GM19397 (cell line): ENCODE results near the gene ROCK2.

Experiments
- ATAC-seq: cut with Tn5 transposase; IDR thresholded peaks from one replicate; pipeline ENCODE4 v1.9.1; 2021; ENCODE audit warnings: mild to moderate bottlenecking, moderate library complexity; ENCODE audit not compliant: unreplicated experiment

ROCK2 gene

GRCh38 chr2:11344342-11344955 is at the start of gene ROCK2:
Gene ROCK2 (minus strand): TSS chr2:11344636. CDS start chr2:11344136, 500 bp downstream.
- peak; percentile 74 for ATAC-seq

DNA sequence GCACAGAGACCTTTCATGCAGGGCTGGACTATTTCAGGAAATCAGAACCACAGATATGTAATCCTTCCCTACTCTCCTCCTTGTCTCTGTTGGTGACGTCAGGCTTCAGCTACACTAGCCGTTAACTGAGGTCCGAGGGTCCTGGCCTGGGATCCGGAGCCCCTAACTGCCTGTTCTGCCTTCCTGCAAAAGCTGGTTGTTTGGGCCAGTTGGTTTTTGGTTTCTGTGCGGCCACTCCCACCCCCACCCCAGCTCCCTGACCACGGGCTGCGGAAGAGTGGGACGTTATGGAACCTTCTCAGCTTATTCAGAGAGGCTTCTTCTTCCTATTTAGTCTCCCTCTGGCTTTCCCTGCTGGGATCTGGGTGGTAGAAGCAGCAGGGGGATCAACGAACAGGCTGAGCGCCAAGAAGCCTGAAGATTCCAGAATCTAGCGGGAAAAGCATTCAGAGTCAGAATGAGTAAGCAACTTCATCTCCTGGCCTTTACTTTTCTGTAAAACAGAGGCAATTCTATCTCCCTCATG is 49.3 kb upstream of the ROCK2 start:
- ATAC-seq = no peak

DNA sequence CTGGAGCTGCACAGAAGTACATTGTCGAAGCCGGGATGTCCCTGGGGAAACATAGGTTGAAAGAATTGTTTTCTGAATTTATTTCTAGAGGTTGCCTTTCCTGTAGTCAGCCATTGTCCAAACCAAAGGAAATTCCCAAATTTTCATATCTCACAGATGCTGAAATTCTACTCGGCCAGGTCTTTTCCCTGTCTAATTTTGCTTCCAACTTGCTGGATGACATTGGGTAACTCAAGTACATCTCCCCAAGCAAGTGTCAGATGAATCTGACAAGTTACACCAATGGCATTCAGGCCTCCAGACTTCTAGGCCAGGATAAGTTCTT is 47.5 kb upstream of the ROCK2 start:
- no peak for ATAC-seq

- no peak for ATAC-seq
These were observed 45.9 kb upstream of the ROCK2 start for GRCh38 chr2:11390399-11390658.

DNA sequence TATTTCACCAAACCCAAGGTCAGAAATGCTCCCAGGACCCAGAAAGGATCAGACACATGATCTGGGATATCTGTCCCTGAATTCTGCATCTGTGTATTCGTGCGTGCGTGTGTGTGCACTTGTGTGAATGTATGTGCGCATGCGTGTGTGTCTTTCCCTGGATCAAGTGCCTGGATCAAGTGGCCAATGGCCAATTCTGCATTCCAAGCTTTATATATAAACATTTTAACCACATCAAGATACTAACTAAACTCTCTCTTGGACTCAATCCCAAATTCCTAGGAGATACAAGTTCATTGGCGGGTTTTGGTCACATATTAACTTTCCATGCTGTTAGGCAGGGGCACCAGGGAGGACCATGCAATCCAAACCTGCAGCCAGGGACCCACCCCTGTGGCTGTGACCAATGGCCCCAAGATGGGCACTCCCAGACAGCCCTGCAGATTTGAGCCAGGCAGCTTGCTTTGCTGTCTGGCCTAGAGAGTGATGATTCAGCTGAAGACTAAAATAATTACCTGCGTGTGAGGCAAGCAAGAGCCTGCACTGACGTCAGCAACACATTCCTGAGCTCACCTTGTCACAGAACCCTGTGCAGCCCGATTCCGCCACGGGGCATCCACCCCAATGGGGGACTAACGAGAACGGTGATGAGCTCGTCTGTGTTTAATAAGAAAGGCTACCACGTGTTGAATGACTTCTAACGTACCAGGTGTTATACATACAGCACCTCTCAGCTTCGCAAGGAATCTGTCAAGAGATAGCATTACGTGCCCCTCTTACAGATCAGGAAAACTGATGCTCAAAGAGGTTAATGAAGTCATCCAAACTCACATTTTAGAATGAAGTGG is 45.3 kb upstream of the ROCK2 start:
- ATAC-seq = no peak

GRCh38 chr2:11389052-11389420 is 44.6 kb upstream of the ROCK2 start:
- ATAC-seq = no peak

DNA sequence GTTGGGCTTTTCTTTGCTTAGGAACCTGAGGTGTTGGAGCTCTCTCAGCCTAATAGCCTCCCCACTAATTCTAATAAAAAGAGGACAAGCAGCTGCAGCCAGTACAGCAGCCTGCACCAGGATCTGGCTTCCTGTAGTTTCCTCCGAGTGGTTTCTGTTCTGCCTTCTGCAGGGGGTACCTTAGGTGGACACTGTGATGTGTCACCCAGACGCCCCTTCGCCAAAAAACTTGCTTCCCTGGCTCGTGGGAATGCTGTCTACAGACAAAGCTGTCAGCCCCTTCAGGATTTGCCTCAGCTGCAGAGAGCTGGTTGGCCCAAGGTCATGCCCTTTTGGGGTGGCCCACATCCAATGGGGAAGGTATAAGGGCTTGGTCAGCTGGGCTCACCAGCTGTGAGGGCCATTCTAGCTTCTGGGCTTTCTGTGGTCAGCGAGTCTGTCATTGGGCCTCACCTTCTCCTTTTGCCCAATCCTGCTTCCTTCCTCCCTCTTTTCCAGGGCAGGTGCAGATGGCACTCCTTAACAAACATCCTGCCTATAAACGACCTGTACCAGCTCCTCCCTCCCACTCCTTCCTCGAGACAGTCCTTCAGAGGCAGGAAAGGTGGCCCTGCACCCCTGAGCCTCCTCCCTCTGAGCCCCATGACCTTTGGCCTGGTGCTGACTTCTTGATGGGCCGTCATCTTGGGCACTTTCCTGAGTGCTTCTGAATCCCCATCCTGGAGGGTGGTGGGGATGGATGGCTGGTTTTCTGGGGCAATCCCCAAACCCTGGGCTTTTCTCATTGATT is 44.0 kb upstream of the ROCK2 start:
- ATAC-seq = no peak

DNA sequence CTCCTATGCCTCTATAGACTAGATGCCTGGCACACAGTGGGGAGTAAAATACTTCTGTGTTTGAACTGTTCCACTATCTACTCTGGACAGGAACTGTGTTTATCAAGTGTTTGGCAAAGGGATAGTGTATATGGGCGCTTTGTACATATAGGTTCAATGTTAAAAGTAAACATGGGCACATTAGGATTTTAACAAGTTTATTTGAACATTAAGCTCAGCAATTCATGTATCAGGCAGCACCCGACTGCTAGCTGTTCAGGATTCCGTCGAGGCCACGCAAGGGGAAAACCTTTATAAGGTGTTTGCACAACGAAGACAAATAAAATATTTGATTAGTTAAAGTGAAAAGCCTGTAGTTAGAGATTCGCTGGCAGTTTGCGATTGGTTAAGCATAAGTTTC is 43.4 kb upstream of the ROCK2 start:
- no peak for ATAC-seq

GRCh38 chr2:11387100-11387390 is 42.6 kb upstream of the ROCK2 start:
- no peak for ATAC-seq

DNA sequence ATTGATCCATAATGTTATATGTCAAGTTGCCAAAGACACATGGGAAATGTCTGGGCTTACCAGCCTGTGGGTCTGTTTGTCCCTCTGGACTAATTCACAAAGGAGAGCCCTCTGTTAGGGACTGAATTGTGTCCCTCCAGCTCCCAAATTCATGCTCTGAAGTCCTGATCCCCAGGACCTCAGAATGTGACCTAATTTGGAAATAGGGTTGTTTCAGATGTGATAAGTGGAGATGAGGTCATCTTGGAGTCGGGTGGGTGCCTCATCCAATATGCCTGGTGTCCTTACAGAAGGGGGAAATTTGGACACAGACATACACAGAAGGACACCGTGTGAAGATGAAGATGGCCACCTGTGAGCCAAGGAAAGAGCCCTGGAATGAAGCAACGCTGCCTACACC is 41.4 kb upstream of the ROCK2 start:
- no peak for ATAC-seq

DNA sequence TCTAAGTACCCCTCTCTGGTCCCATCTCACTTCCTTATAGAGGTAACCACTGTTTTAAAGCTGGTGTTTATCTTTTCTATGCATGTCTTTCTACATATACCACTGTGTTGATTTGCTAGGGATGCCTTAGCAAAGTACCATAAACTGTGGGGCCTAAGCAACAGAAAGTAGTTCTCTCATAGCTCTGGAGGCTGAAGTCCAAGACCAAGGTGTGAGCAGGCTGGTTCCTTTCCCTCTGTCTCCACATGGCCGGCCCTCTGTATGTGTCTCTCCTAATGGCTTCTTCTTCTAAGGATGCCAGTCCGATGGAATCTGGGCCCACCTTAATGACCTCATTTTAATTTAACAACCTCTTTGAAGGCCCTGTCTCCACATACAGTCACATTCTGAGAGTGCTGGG is 40.8 kb upstream of the ROCK2 start:
- no peak for ATAC-seq

- ATAC-seq = no peak
These were observed 35.1 kb upstream of the ROCK2 start for GRCh38 chr2:11379558-11379957.

DNA sequence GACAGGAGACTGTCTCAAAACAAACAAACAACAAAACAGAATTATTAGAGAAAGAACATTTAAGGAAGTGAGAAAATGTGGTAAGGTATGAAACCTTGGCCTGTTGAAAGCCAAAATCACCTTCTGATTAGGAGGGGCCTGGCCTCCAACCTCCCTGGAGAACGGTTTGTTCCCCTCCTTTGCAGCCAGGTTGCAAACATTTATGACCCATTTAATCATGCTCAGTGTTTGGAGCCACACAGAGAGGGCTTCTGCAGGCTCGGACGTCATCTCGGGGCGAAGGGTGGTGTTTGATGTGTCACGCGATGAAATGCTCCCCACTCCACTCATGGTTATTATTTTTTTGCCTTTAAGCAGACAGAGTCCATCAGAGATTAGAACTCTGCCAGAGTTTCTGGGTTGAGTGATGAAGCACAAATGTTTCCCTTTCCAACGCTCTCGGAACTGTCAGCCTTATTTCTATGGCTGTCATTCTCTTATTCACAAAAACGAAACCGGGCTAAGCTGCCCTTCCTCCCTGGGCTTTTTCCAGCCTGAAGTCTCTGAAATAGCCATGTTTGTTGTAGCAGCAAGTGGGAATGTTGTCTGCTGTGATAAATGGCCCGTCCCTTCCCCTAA is 33.6 kb upstream of the ROCK2 start:
- ATAC-seq = peak; percentile 88

- no peak for ATAC-seq
These were observed 31.6 kb upstream of the ROCK2 start for GRCh38 chr2:11376071-11376470.

DNA sequence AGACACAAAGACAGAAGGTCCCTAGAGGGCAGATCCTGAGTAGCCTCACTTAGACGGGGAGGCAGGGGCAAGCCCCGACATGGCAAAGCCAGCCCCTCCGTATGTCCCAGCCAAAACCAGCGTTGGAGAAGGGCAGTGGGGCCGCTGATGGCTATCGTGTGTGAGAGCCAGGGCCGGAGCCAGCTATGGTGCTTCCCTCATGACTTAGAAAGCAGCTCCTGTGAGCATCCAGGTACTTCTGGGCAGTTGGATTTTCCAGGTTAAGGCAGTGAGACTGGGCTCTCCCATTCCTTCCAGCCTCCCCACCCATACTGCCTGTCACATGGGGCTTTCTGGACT is 31.2 kb upstream of the ROCK2 start:
- no peak for ATAC-seq

DNA sequence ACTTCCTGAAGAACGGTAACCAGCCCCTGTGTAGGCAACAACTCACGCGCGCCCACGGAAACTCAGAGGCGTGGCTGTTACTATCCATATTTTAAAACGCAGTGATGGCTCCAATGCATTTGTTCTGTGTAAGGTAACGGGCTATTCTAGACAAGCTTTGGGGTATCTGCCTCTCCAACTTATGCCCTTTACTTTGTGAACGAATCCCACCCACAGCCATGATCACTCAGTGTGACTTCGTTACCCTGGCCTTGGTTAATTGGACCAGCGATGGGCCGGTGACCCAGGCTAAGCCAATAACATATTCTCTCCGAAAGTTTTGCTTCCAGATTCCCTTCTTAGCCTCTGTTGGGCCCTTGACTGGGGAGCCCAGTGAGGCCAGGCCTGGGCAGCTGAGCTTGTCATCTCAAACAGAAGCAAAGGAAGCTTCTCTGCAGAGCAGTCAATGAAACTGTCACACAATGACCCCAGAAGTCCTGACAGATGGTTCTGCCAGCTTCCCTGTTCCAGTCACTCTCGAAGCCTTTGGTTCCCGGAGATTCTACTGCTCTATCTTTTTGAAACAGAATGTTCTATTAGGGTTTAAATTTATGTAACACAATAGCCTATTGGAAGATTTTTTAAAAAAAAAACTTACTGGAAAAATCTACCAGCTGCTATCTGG is 30.7 kb upstream of the ROCK2 start:
- no peak for ATAC-seq

DNA sequence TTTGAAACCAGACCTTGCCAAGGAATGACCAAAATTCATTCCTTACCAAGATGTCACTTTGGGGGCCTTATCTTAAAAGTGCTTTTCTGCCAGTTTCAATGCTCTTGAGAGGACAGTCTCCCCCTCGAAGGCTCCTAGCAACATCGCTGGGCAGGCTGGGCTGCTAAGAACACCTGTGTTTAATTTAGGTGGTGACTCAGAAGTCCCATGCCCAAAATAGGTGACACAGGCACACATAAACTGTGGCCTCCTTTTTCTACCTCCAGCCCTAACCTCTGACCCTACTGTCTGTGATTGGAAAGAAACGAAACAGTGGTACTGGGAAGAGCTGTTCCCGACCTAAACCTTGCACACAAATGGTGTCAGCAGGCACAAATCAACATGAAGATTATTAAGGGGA is 28.7 kb upstream of the ROCK2 start:
- ATAC-seq = no peak

DNA sequence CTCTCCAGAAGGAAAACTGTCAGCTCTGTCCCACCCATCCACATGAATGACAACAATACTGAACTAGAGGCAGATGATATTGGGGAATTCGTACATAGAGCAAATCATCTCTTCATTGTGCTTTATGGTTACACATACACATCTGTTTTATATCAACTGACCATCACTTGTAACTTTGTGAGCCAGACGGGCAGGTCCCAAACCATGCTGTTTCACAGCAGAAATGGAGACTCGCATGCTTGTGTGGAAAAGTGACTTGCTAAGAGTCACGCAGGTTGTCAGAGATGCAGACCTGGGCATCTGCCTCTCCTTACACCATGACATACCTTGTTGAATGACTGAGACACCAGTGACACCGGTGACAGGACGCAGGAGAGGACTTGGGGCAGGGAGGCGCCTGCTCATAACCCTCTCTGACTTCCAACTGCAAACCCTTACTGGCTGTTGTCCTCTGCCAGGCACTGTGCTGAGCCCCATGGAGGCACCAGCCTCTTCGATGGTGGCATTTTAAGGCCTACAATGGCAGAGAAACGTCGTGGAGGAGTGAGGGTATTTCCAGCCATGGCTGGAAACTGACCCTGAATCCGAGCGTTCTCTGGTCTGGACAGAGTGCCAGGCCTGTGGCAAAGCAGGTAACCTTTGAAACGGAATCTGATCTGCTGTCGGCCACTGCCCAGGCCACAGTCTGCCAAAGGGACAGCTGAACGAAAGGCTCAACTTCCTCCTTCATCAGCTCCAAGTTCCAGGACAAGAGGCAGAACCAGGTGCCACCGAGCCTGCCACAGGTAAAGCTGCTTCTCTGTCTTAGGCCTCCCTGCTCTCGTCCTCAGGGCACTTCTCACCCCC is 26.9 kb upstream of the ROCK2 start:
- ATAC-seq = no peak

DNA sequence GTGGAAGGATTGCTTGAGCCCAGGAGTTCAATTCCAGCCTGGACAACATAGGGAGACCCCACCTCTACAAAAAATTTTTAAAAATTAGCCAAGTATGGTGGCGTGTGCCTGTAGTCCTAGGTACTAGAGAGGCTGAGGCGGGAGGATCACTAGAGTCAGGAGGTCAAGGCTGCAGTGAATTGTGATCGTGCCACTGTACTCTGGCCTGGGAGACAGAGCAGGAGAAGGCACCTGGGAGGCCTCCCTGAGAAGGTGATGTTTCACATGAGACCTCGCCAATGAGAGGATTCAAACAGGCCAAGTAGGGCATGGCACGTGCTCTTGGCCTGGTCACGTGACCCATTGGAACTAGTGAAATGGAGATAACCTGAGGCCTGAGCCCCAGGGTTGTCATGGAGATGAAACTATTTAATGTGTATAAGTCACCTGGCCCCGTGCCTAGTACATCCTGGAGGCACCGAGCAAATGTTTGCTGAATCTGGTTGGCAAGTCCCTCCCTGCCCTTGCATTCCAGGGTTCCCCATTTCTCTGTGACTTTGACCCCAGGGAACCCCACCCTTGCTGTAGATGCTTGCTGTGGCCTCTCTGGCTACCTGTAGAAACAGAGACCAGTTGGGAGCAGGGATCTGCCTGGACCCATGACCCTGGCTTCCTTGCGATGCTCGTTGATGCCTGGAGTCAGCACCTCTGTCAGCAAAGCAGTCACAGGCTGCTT is 26.1 kb upstream of the ROCK2 start:
- no peak for ATAC-seq

DNA sequence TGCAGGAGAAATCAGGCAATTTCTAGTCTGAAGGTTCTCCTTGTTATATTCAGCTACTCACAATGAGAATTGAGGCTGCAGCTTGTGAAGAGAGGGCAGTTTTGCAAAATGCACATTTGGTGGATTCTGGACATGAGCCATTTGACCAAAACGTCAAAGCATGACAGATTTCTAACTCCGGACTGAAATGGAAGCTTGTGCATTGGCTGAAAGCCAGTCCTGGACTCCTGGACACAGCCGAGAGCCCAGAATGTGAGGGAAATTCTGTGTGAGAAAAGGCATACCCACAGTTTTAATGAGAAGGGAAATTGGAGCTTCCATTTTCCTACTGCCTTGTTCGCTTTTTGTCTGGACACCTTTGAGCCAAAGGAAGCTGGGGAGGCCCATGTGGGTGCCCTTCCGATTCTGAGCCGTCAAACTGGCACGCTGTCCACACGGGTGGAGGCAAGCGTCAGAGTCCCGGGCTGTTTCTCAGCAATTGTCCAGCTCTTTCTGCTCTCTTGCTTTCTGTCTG is 23.7 kb upstream of the ROCK2 start:
- ATAC-seq = no peak
